ENCODE data around the gene NDUFAF4.

NDUFAF4 gene

DNA sequence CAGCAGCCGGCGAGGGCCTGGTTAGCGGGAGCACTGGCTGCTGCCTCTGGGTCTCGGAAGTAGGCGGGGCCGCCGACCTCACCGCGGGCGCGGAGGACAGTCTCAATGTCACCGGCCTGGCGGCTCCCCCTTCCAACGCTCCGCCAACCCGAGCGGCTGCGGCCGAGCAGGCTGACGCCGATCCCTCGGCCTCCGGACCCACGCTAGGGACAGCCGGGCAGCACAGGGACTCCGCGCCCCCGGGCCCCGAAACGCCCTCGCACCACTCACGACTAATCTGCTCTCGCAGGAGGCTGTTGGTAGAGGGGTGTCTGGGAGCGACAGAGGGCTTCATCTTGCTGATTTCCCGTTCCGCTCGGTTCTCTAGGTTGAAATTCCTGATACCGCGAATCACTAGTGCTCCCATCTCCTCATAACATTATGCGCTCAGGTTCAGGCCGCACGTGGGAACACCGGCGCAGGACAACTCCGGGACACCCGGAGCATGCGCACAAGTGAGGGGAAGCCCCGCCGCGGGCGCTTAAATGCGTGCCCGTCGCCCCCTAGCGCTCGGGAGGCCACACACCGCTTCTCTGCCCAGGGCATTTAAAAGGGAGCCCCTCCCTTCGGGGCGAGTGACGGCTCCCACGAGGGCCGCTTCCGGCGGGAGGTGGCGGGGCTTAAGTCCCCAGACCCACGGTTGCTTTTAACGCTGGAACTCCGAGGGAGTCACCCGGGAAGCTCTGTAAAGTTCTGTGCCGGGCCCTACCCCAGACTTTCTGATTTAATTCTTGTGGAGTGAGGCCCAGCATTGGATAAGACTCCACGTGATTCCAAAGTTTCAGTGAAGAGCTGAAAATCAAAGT lies at the start of gene NDUFAF4:
Gene NDUFAF4 (minus strand): TSS at position 496 of the 845 bp plus-strand sequence. CDS start 90 bp downstream, at position 406.
- DNase-seq (ENCODE audit: low spot score in 2 of 2) = peak; percentile 87 to 93
- Mint-ChIP-seq H3K9me3 (no peaks in the 10 kb centered on the region), H3K27ac (ENCODE audit: low read depth) (peak within 1 kb of the TSS; percentile 95), H3K36me3 (ENCODE audit: insufficient read depth) (peaks cover 16% of the 10 kb centered on the region), H3K27me3 (peaks cover 14% of the 10 kb centered on the region), H3K4me3 (peak within 1 kb of the TSS; percentile 83), H3K4me1 (peaks cover 14% of the 10 kb centered on the region)
- peak; percentile 94 for ATAC-seq (replicated peaks; ENCODE audit: extremely low read depth, poor library complexity, severe bottlenecking)

DNA sequence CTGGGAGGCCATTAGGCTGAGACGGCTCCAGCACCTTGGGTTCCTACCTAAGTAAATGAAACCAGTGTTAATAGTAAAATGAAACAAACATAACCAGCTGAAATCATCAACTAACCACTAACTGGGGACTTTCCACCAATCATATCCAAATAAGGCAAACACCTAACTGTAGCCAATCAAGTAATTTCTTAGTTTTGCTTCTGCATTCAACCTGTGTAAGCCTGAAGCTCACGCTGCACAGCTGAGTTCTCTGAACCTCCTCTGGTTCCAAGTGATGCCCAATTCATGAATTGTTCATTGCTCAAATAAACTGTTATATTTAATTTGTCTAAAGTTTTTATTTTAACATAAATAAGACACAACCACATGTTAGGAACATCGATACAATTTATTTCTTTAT lies 49.4 kb upstream of the NDUFAF4 start:
- H3K27me3 Mint-ChIP-seq = no peaks in the 10 kb centered on the region
- H3K36me3 Mint-ChIP-seq (ENCODE audit: insufficient read depth) = no peaks in the 10 kb centered on the region
- ATAC-seq (replicated peaks; ENCODE audit: extremely low read depth, poor library complexity, severe bottlenecking) (peak; percentile 85), DNase-seq (ENCODE audit: low spot score in 2 of 2) (no peak)
- H3K9me3 Mint-ChIP-seq = no peaks in the 10 kb centered on the region
- no peak overlapping the region for H3K4me3 Mint-ChIP-seq
- H3K27ac Mint-ChIP-seq (ENCODE audit: low read depth) = no peak overlapping the region
- peaks cover 6% of the 10 kb centered on the region for H3K4me1 Mint-ChIP-seq

DNA sequence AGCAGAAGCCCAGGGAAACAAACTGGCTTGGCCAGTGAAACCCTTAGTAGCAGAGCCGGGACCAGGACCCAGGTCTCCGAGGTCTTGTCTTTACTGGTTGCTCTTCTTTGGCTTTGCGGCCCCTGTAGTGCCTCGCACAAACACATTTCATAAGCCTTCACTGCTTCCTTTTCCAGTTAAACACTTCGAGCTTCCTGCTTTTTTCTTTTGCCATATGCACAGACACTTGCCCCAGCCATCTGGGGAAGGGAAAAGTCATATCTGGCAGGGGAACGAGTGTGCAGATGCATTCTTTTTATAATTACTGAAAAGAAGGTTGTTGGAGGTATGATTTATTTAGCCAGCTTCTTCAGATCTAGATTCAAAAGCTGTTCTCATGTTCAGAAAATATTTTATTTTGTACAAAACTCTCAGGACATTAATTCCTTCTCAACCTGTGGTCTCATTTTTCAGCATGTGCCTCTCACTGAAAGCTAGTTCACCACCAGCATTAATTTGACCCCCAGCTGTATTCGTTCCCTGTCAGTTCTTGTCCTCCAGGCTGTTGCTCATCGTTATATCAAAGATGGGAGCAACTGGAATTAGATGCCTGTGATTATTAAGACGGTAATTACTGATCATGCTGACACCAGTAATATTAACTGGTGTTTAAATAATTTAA lies 46.0 kb upstream of the NDUFAF4 start:
- no peaks in the 10 kb centered on the region for H3K27me3 Mint-ChIP-seq

DNA sequence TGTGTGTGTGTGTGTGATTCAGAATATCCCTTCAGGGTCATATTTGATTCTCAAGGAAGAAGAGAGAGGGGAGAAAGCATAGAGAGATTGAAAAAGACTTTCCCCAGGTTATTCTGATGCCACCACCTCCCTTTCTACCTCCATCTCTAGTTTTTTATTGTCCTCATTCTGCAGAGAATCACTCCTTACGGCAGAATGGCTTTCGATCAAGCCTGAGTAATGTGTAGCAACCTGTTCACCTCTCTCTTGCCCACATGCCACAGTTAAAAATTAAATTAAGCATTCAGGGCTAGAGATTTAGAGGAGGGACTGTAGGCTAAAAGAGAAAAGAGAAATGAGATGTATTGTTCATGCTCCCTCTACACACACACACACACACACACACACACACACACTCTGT lies 45.0 kb upstream of the NDUFAF4 start:
- Mint-ChIP-seq H3K4me3 (no peak overlapping the region), H3K9me3 (no peaks in the 10 kb centered on the region), H3K36me3 (ENCODE audit: insufficient read depth) (no peaks in the 10 kb centered on the region), H3K27ac (ENCODE audit: low read depth) (no peak overlapping the region), H3K27me3 (no peaks in the 10 kb centered on the region), H3K4me1 (peaks cover 6% of the 10 kb centered on the region)
- DNase-seq (ENCODE audit: low spot score in 2 of 2) (no peak), ATAC-seq (replicated peaks; ENCODE audit: extremely low read depth, poor library complexity, severe bottlenecking) (no peak)

More for the DNA sequence above, 46.0 kb upstream of the NDUFAF4 start:
- DNase-seq (ENCODE audit: low spot score in 2 of 2) (no peak), ATAC-seq (replicated peaks; ENCODE audit: extremely low read depth, poor library complexity, severe bottlenecking) (no peak)
- Mint-ChIP-seq H3K4me1 (peaks cover 6% of the 10 kb centered on the region), H3K9me3 (no peaks in the 10 kb centered on the region), H3K4me3 (no peak overlapping the region), H3K27ac (ENCODE audit: low read depth) (no peak overlapping the region), H3K36me3 (ENCODE audit: insufficient read depth) (no peaks in the 10 kb centered on the region)

DNA sequence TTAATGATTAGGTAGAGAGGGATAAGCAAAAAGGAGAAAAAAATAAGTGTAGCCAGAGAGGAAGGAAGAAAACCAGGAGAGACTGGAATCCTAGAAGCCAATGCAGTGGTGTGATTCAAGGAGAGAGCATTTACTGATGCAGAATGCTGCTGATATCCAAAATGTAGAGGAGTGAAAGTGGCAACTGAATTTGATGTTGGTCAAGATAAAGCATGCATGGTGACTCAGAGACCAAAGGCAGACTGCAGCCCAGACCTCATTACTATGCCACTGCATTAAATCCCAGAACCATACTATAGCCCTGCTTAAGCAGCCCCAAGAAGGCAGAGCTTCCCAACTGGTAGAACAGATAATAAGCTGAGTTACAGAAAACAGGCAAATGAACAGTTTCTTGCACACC lies 42.6 kb upstream of the NDUFAF4 start:
- H3K9me3 Mint-ChIP-seq = no peaks in the 10 kb centered on the region
- no peaks in the 10 kb centered on the region for H3K4me1 Mint-ChIP-seq
- no peak for ATAC-seq (replicated peaks; ENCODE audit: extremely low read depth, poor library complexity, severe bottlenecking)
- no peaks in the 10 kb centered on the region for H3K36me3 Mint-ChIP-seq (ENCODE audit: insufficient read depth)
- H3K4me3 Mint-ChIP-seq = no peak overlapping the region
- no peak overlapping the region for H3K27ac Mint-ChIP-seq (ENCODE audit: low read depth)
- DNase-seq (ENCODE audit: low spot score in 2 of 2) = no peak
- no peaks in the 10 kb centered on the region for H3K27me3 Mint-ChIP-seq

DNA sequence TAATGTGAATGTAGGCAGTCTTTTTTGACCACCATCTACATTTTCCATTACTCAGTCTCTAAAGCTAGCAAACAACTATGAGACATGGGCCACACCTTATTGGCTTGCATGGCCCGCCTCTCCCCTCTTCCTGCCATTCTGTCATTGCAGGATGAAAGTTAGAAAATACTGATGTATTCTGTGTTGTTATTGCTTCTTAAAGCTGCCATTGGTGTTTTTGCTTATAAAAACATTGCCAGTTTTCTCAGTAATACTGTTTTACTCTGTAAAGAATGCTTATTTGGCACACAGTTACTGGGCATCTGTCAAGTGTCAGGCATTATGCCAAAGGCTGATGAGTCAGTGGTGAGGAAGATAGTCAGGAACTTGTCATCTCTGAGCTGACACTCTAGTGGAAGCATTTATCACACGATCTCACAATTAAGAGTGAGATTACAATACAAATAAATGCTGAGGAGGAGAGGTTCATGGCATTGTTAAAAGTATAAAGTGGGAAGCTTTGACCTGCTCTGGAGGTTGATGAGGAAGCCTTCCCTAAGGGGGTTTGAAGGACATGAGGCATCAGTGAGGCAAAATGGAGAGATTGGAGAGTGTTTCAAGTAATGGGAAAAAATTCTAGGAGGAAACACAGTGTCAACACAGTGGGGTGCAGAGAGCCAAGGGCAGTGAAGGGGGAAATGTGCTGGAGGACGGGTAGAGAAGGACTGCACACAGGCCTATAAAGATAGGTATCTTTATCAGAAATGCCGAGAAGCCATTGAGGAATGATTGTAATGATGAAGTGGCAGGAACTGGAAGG lies 41.5 kb upstream of the NDUFAF4 start:
- ATAC-seq (replicated peaks; ENCODE audit: extremely low read depth, poor library complexity, severe bottlenecking) (no peak), DNase-seq (ENCODE audit: low spot score in 2 of 2) (no peak)
- no peak overlapping the region for H3K27ac Mint-ChIP-seq (ENCODE audit: low read depth)
- no peaks in the 10 kb centered on the region for H3K4me1 Mint-ChIP-seq
- no peaks in the 10 kb centered on the region for H3K36me3 Mint-ChIP-seq (ENCODE audit: insufficient read depth)
- H3K27me3 Mint-ChIP-seq = no peaks in the 10 kb centered on the region
- no peaks in the 10 kb centered on the region for H3K9me3 Mint-ChIP-seq
- no peak overlapping the region for H3K4me3 Mint-ChIP-seq

DNA sequence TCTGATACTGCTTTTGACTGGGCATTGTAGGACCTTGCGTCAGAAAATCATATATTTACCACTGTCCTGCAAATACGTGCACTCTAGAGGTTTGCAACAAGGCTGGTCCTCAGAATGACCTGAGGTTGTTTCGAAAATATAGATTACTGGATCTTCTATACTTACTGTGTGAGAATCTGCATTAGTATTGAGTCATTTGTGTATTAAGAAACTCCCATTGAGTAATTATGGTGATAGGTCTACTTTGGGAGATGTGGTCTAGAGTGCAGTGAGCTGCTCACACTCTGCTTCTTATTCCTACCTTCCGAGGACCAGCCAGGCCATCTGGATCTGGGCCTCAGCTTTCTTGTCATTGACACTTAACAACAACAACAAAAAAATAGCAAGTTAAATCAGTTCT lies 36.4 kb upstream of the NDUFAF4 start:
- Mint-ChIP-seq H3K4me3 (no peak overlapping the region), H3K4me1 (no peaks in the 10 kb centered on the region), H3K27me3 (no peaks in the 10 kb centered on the region), H3K36me3 (ENCODE audit: insufficient read depth) (no peaks in the 10 kb centered on the region), H3K27ac (ENCODE audit: low read depth) (no peak overlapping the region), H3K9me3 (no peaks in the 10 kb centered on the region)
- DNase-seq (ENCODE audit: low spot score in 2 of 2) (no peak), ATAC-seq (replicated peaks; ENCODE audit: extremely low read depth, poor library complexity, severe bottlenecking) (no peak)

DNA sequence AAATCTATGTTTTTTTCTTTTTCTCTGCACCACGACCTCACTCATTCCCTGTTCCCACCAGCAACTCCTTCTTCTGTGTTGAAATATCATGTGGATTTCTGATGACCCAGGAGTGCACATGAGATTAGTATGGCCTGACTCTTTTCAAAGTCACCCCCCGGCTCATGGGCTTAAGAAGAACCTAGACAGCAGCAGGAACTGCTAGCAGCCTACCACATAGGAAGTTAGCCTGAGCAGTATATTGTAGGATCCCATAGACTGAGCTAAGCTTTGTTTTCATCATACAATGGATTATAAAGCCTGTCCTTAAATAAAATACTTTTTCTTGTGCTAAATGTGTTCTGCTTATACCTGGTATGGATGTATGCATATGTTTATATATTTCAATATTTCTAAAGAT lies 33.5 kb upstream of the NDUFAF4 start:
- peaks cover 4% of the 10 kb centered on the region for H3K36me3 Mint-ChIP-seq (ENCODE audit: insufficient read depth)
- ATAC-seq (replicated peaks; ENCODE audit: extremely low read depth, poor library complexity, severe bottlenecking) (no peak), DNase-seq (ENCODE audit: low spot score in 2 of 2) (no peak)
- H3K27me3 Mint-ChIP-seq = no peaks in the 10 kb centered on the region
- H3K4me1 Mint-ChIP-seq = peaks cover 3% of the 10 kb centered on the region
- no peaks in the 10 kb centered on the region for H3K9me3 Mint-ChIP-seq
- no peak overlapping the region for H3K27ac Mint-ChIP-seq (ENCODE audit: low read depth)
- no peak overlapping the region for H3K4me3 Mint-ChIP-seq

DNA sequence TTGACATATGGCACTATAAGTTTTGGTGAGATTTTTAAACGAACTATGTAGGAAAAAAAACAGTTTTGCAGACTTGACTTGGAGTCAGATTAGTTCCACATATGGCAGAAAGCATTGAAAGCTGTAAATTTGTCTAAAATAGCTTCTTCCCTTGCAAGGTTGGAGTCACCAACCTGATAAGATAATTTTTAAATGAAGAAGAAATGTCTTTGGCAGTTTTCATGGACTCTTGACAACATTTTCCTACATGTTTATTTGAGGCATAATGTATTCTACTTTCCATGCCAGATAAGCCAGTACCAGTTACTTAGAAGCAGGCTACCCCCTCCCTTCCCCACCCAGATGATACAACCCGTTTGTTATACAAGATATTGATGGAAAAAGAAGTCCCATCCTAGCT lies 32.0 kb upstream of the NDUFAF4 start:
- Mint-ChIP-seq H3K4me3 (no peak overlapping the region), H3K27me3 (no peaks in the 10 kb centered on the region), H3K36me3 (ENCODE audit: insufficient read depth) (peaks cover 12% of the 10 kb centered on the region), H3K4me1 (peaks cover 10% of the 10 kb centered on the region), H3K9me3 (no peaks in the 10 kb centered on the region), H3K27ac (ENCODE audit: low read depth) (no peak overlapping the region)
- DNase-seq (ENCODE audit: low spot score in 2 of 2) = no peak
- ATAC-seq (replicated peaks; ENCODE audit: extremely low read depth, poor library complexity, severe bottlenecking) = no peak

DNA sequence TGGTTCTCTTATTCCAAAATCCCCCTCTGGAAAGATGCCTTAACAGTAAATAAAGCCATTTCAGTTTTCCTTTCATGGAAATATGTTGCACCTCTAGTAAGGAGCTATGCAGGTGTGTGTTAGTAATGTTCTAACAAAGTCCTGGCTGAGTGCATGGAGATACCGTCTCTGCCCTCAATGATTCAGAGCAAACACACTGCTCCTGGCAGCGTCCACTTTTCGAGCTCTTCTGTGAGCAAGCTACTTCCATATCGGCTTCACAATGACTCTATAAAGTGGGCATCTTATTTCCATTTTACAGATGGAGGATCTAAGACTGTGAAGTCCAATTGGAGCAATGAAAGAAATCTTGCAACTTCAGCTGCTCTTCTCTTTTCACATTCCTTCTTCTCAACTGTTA lies 30.0 kb upstream of the NDUFAF4 start:
- H3K27ac Mint-ChIP-seq (ENCODE audit: low read depth) = no peak overlapping the region
- peaks cover 21% of the 10 kb centered on the region for H3K4me1 Mint-ChIP-seq
- H3K9me3 Mint-ChIP-seq = no peaks in the 10 kb centered on the region
- no peak overlapping the region for H3K4me3 Mint-ChIP-seq
- DNase-seq (ENCODE audit: low spot score in 2 of 2) (no peak), ATAC-seq (replicated peaks; ENCODE audit: extremely low read depth, poor library complexity, severe bottlenecking) (no peak)
- no peaks in the 10 kb centered on the region for H3K27me3 Mint-ChIP-seq
- peaks cover 28% of the 10 kb centered on the region for H3K36me3 Mint-ChIP-seq (ENCODE audit: insufficient read depth)

DNA sequence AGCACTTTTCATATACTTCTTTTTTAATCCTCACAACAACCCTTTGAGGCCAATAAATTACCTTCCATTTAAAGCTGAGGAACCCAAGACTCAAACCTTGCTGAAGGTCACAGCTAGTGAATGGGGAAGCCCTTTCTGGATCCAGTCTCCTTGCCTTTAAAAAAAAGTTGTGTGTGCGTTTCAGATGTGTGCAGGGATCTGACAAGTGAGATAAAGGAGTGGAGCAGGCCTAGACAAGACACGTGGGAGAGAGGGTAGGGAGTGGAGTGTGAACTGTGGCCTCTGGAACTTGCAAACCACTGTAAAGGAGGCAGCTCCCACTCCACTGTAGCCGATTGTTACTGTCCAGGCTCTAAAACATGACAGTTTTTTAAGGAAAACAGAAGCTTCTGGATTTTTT lies 28.7 kb upstream of the NDUFAF4 start:
- no peak for DNase-seq (ENCODE audit: low spot score in 2 of 2)
- H3K9me3 Mint-ChIP-seq = no peaks in the 10 kb centered on the region
- H3K27ac Mint-ChIP-seq (ENCODE audit: low read depth) = peak overlapping the region; percentile 97
- H3K4me3 Mint-ChIP-seq = peak overlapping the region; percentile 86
- H3K27me3 Mint-ChIP-seq = no peaks in the 10 kb centered on the region
- peaks cover 28% of the 10 kb centered on the region for H3K36me3 Mint-ChIP-seq (ENCODE audit: insufficient read depth)
- no peak for ATAC-seq (replicated peaks; ENCODE audit: extremely low read depth, poor library complexity, severe bottlenecking)
- peaks cover 29% of the 10 kb centered on the region for H3K4me1 Mint-ChIP-seq

DNA sequence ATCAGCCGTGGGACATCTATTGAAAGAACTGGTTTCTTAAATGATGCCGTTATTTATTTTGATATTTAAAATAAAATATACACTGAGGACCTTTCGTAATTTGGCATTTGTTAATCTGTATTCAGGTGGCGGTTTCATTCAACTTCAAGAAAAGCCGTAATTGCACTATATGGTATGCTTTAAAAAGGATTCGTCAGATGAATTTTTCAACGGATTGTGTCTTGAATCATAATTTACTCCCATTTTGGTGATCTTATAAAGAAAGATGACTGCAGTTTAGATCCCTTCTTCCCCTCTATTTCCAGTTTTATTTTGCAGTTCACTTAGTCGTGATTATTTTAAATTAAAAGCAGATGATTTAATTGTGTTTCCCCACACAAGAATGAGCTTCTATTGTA lies 27.6 kb upstream of the NDUFAF4 start:
- no peaks in the 10 kb centered on the region for H3K27me3 Mint-ChIP-seq

More for the DNA sequence above, 27.6 kb upstream of the NDUFAF4 start:
- peak overlapping the region; percentile 86 for H3K4me3 Mint-ChIP-seq
- peaks cover 28% of the 10 kb centered on the region for H3K36me3 Mint-ChIP-seq (ENCODE audit: insufficient read depth)
- H3K4me1 Mint-ChIP-seq = peaks cover 29% of the 10 kb centered on the region
- ATAC-seq (replicated peaks; ENCODE audit: extremely low read depth, poor library complexity, severe bottlenecking) (no peak), DNase-seq (ENCODE audit: low spot score in 2 of 2) (no peak)
- peak overlapping the region; percentile 97 for H3K27ac Mint-ChIP-seq (ENCODE audit: low read depth)
- no peaks in the 10 kb centered on the region for H3K9me3 Mint-ChIP-seq

All from central memory CD8-positive, alpha-beta T cell (primary cell).